Esophagus muscularis mucosa (tissue), 4 donors: ENCODE measurements around the gene HM13.

Experiments
- CTCF ChIP-seq, 3 experiments: fragments of 200-600 bp in 2 of 3; fragments of 450-650 bp in 1 of 3; sonication (generic) in 2 of 3; IDR thresholded peaks; one replicate each; pipeline ENCODE4 v1.5.1; 2017 to 2019; ENCODE audit warnings: antibody characterized with exemption in 3 of 3, mild to moderate bottlenecking in 2 of 3, moderate library complexity in 1 of 3
- EP300 ChIP-seq: sonication (generic); formaldehyde crosslinking; IDR thresholded peaks from one replicate; pipeline ENCODE4 v1.6.1; 2017; ENCODE audit warnings: antibody characterized with exemption
- POLR2A ChIP-seq: fragments of 450-650 bp; IDR thresholded peaks from one replicate; pipeline ENCODE4 v1.6.1; 2017; ENCODE audit warnings: antibody characterized with exemption, moderate library complexity, mild to moderate bottlenecking, low read depth
- POLR2AphosphoS5 ChIP-seq, 2 donors: sonication (generic); formaldehyde crosslinking; IDR thresholded peaks; one replicate each; pipeline ENCODE4 v1.6.1; 2017; ENCODE audit warnings: antibody characterized with exemption in 2 of 2

DNA sequence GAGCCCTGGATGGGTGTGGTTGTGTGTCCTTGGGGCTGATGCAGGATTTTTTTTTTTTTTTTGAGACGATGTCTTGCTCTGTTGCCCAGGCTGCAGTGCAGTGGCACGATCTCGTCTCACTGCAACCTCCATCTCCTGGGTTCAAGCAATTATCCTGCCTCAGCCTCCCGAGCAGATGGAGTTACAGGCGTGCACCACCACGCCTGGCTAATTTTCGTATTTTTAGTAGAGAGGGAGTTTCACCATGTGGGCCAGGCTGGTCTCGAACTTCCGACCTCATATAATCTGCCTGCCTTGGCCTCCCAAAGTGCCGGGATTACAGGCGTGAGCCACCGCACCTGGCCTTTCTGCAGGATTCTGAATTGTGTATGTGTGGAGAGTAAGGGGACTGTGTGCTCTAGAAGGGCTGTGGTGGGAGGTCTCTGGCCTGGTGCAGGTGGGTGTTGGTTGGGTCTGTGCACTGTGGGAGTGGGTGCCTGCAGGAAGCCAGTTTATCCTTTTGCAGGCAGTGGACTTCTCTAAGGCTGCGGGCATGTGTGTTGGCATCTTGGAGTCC, 79.8 kb downstream of the HM13 start:
- TF ChIP-seq CTCF (IDR thresholded peaks at IDR 0.05) (no peak), POLR2AphosphoS5 (IDR thresholded peaks at IDR 0.05) (no peak), POLR2A (no peak), EP300 (no peak)
